ENCODE data around the gene OLFML2B. TPM values are rescaled to one million over a fixed set of nuclear protein-coding genes. Genes with fewer than 3 reads are reported as not detected.

The OLFML2B gene
- total RNA-seq, 2 donors from 2014 or later = 1.6 to 4.9 TPM

DNA sequence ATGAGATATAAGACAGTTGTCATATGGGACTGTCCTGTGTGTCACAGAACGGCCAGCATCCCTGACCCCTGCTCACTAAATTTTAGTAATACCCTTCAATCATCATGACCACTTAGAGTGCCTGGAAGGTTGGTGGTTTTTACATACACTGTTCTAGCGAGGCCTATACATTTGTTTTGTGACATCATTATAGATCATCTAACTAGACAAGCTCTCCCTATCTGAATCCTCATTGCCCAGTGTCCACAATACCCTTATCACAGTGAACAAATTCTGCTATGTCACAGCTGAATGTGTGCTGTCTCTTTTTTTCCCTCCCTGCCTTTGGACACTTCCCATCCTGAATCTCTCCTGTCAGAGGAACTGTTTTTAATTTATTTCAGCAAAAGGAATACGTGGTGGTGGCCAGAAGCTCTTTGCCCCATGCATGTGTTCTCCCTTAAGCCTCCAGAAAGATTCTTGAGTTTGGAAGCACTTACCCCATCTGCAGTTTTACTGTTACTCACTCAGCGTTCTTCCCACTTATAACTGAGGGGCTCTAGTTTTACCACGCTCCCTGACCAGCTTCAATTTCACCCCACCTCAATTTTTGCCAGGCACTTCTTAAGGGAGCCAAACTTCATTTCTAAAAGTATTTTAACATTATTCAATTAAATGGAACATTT lies 70.3 kb downstream of the OLFML2B start:
- Histone ChIP-seq H3K4me1 (peaks cover 5% of the 10 kb centered on the region), H3K27me3 (no peaks in the 10 kb centered on the region), H3K36me3 (replicated peaks in 1 of 2; ENCODE audit: insufficient read depth in 1 of 2, low read depth in 2 of 2) (peaks cover 0 to 3% of the 10 kb centered on the region in 2 donors), H3K4me3 (no peak overlapping the region), H3K27ac (no peak overlapping the region), H3K9me3 (no peaks in the 10 kb centered on the region)
- TF ChIP-seq POLR2A (IDR thresholded peaks at IDR 0.05) = no peak
- TF ChIP-seq, protein P1, sequence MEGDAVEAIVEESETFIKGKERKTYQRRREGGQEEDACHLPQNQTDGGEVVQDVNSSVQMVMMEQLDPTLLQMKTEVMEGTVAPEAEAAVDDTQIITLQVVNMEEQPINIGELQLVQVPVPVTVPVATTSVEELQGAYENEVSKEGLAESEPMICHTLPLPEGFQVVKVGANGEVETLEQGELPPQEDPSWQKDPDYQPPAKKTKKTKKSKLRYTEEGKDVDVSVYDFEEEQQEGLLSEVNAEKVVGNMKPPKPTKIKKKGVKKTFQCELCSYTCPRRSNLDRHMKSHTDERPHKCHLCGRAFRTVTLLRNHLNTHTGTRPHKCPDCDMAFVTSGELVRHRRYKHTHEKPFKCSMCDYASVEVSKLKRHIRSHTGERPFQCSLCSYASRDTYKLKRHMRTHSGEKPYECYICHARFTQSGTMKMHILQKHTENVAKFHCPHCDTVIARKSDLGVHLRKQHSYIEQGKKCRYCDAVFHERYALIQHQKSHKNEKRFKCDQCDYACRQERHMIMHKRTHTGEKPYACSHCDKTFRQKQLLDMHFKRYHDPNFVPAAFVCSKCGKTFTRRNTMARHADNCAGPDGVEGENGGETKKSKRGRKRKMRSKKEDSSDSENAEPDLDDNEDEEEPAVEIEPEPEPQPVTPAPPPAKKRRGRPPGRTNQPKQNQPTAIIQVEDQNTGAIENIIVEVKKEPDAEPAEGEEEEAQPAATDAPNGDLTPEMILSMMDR (IDR thresholded peaks at IDR 0.05) = no peak
- intact Hi-C loops (cut with DNase I) = no loop called here
- 88 to 91% methylated on average over 5 of the region's 5 CpGs for WGBS, 2 donors
- DNase-seq (no peak), ATAC-seq (no peak)

DNA sequence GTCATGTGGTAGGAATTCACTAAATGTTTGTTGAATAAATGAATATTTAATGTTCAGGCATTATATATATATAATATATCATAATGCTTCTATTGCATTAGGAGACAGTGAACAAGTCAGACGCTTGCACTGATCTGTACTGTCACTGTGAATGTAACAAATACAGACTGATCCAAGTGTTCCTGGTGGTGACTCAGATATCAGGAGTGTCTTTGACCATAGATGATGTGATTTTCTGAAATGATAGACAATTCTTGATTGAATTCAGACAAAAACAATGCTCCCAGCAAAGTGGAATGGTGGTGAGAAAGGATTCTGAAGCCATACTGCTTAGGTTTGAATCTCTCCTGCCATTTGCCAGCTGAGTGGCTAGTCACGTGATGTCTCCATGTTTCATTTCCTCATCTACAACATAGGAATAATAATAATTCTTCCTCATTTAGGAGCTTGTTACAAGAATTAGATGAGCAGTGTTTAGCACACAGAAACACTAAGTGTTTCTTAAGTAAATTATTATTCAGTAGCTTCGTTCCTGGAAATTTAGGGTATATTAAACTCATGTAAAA lies 71.0 kb downstream of the OLFML2B start:
- H3K9me3 ChIP-seq = no peaks in the 10 kb centered on the region
- DNase-seq (no peak), ATAC-seq (no peak)
- H3K27ac ChIP-seq = no peak overlapping the region
- H3K27me3 ChIP-seq = no peaks in the 10 kb centered on the region
- peaks cover 5% of the 10 kb centered on the region for H3K4me1 ChIP-seq
- WGBS, 2 donors = 90 to 95% methylated on average over 3 of the region's 3 CpGs
- intact Hi-C loops (cut with DNase I) = no loop called here
- no peak overlapping the region for H3K4me3 ChIP-seq
- no peaks in the 10 kb centered on the region for H3K36me3 ChIP-seq (replicated peaks in 1 of 2; ENCODE audit: insufficient read depth in 1 of 2, low read depth in 2 of 2)
- TF ChIP-seq, protein P1 (IDR thresholded peaks at IDR 0.05) = no peak
- no peak for TF ChIP-seq POLR2A (IDR thresholded peaks at IDR 0.05)

DNA sequence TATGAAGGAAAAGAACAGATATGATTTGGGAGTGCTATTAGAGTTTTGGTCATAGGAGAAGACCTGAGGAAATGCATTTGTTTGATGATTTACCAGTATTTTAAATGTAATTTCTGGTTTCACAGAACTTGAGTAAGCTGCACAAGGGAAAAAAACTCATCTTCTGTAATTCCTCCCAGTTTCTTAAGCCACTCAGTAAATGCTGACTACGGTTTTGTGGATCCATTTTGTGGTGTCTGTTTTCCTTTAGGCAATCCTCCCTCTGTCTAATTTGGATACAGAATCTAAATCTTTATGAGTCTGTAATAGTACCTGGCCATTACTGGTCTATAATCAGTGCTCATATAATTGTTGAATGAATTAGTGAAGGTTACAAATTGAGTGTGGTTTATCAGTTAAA lies 72.0 kb downstream of the OLFML2B start:
- WGBS, 2 donors = 90% methylated on average over 1 of the region's 1 CpG
- TF ChIP-seq, protein P1 (IDR thresholded peaks at IDR 0.05) = no peak
- no peak for TF ChIP-seq POLR2A (IDR thresholded peaks at IDR 0.05)
- Histone ChIP-seq H3K4me3 (no peak overlapping the region), H3K4me1 (peaks cover 5% of the 10 kb centered on the region), H3K36me3 (replicated peaks in 1 of 2; ENCODE audit: insufficient read depth in 1 of 2, low read depth in 2 of 2) (no peaks in the 10 kb centered on the region), H3K27me3 (no peaks in the 10 kb centered on the region), H3K27ac (no peak overlapping the region), H3K9me3 (no peaks in the 10 kb centered on the region)
- intact Hi-C loops (cut with DNase I) = no loop called here
- ATAC-seq = no peak
- no peak for DNase-seq

DNA sequence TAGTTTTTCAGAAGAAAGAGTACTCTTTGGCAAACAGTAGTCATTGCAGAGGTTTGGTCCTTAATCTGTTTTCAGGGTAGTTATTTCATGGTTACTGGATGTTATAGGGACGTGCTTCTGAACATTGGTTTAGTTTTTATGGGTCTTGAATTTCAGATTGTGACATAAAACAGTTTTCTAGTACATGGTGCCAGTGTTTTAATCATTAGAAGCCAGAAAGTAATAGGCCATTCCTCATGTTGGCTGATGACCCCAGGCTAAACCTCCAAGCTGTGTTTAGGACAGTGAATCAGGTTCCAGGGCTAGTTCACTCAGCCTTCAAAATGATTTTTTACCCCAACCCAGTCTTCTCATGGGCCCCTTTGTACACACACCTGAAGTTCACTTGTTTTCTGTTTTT lies 73.3 kb downstream of the OLFML2B start:
- Histone ChIP-seq H3K4me1 (peaks cover 5% of the 10 kb centered on the region), H3K9me3 (no peaks in the 10 kb centered on the region), H3K27me3 (no peaks in the 10 kb centered on the region), H3K36me3 (replicated peaks in 1 of 2; ENCODE audit: insufficient read depth in 1 of 2, low read depth in 2 of 2) (no peaks in the 10 kb centered on the region), H3K4me3 (no peak overlapping the region), H3K27ac (no peak overlapping the region)
- WGBS, 2 donors = 88 to 100% methylated on average over 1 of the region's 1 CpG
- ATAC-seq (no peak), DNase-seq (no peak)
- TF ChIP-seq, protein P1 (IDR thresholded peaks at IDR 0.05) = no peak
- TF ChIP-seq POLR2A (IDR thresholded peaks at IDR 0.05) = no peak
- intact Hi-C loops (cut with DNase I) = no loop called here

DNA sequence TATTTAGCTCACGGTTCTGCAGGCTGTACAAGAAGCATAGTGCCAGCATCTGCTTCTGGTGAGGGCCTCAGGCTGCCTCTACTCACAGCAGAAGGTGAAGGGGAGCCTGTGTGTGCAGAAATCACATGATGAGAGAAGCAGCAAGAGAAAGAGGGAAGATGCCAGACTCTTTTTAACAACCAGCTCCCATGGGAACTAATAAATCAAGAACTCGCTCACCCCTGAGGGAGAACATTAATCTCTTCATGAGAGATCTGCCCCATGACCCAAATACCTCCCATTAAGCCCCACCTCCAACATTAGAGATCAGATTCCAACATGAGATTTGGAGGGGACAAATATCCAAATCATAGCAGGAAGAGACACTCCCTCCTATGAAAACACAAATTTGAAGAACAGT lies 74.1 kb downstream of the OLFML2B start:
- TF ChIP-seq, protein P1 (IDR thresholded peaks at IDR 0.05) = no peak
- TF ChIP-seq POLR2A (IDR thresholded peaks at IDR 0.05) = no peak
- no peaks in the 10 kb centered on the region for H3K9me3 ChIP-seq
- DNase-seq (no peak), ATAC-seq (no peak)
- peaks cover 5% of the 10 kb centered on the region for H3K4me1 ChIP-seq
- intact Hi-C loops (cut with DNase I) = no loop called here
- 80 to 81% methylated on average over 2 of the region's 2 CpGs for WGBS, 2 donors
- no peak overlapping the region for H3K4me3 ChIP-seq
- H3K27ac ChIP-seq = no peak overlapping the region
- no peaks in the 10 kb centered on the region for H3K27me3 ChIP-seq
- H3K36me3 ChIP-seq (replicated peaks in 1 of 2; ENCODE audit: insufficient read depth in 1 of 2, low read depth in 2 of 2) = peaks cover 0 to 2% of the 10 kb centered on the region in 2 donors
